IMR-90 (cell line): ENCODE measurements around the gene ABI3BP. TPM values are rescaled to one million over a fixed set of nuclear protein-coding genes. Genes with fewer than 3 reads are reported as not detected.
A peak's percentile ranks its signal among the peaks of the same experiment; 100 is the strongest.

ENCODE experiments used
- ATAC-seq: fragments of 200-7000 bp; cut with Tn5 transposase; 2 replicates; pipeline ENCODE4 v1.9.1; 2020; ENCODE audit warnings: low read depth, mild to moderate bottlenecking, moderate library complexity
- BruUV-seq: library from RNA; stranded (reverse); fragments of 400-500 nt; replicated peaks from 2 replicates; lab custom pipeline; 2021; lab: Mats Ljungman, UMichigan
- CTCF ChIA-PET: fragments of 300-600 bp; formaldehyde crosslinking; extraction: SDS; loops from one replicate; lab custom pipeline; 2021; ENCODE audit warnings: antibody characterized with exemption; lab: Yijun Ruan, JAX
- POLR2A ChIA-PET: fragments of 300-600 bp; sonication (Branson Sonifier 250); formaldehyde crosslinking; loops from one replicate; lab custom pipeline; 2022; ENCODE audit warnings: antibody characterized with exemption; ENCODE audit not compliant: unreplicated experiment; lab: Charles Lee
- DNase-seq: peaks from one replicate; pipeline ENCODE4 v3.0.0; 2013
- H2AFZ ChIP-seq: replicated peaks from 2 replicates; pipeline ENCODE3; 2013; ENCODE audit warnings: low read length, mild to moderate bottlenecking; ENCODE audit not compliant: poor library complexity
- H2AK5ac ChIP-seq: 2 replicates; pipeline ENCODE4 v1.6.1; 2013; ENCODE audit warnings: low read depth, low read length, inconsistent platforms
- H2AK9ac ChIP-seq: replicated peaks from 2 replicates; pipeline ENCODE3; 2013; ENCODE audit warnings: mild to moderate bottlenecking, low read depth, low read length, moderate library complexity; ENCODE audit not compliant: poor library complexity
- H2BK120ac ChIP-seq: 2 replicates; pipeline ENCODE4 v1.6.1; 2013; ENCODE audit warnings: low read depth, low read length, inconsistent platforms
- H2BK15ac ChIP-seq: 3 replicates; pipeline ENCODE4 v1.6.1; 2013; ENCODE audit warnings: low read depth, low read length, inconsistent platforms
- H2BK20ac ChIP-seq: 2 replicates; pipeline ENCODE4 v1.6.1; 2013; ENCODE audit warnings: low read depth, mild to moderate bottlenecking, inconsistent platforms, low read length, moderate library complexity
- H2BK5ac ChIP-seq: 2 replicates; pipeline ENCODE4 v1.6.1; 2013; ENCODE audit warnings: mild to moderate bottlenecking, low read depth, low read length, inconsistent platforms; ENCODE audit not compliant: poor library complexity, severe bottlenecking
- H3K14ac ChIP-seq: replicated peaks from 2 replicates; pipeline ENCODE4 v1.6.1; 2013; ENCODE audit warnings: low read depth, low read length, inconsistent platforms
- H3K18ac ChIP-seq: 2 replicates; pipeline ENCODE4 v1.6.1; 2013; ENCODE audit warnings: low read depth, low read length, control low read depth
- H3K23ac ChIP-seq: 2 replicates; pipeline ENCODE4 v1.6.1; 2013; ENCODE audit warnings: low read depth, low read length, inconsistent platforms
- H3K27ac ChIP-seq: 2 replicates; pipeline ENCODE4 v1.5.1; 2013; ENCODE audit warnings: mild to moderate bottlenecking, control low read depth, low read length; ENCODE audit not compliant: insufficient read depth
- H3K27me3 ChIP-seq: 2 replicates; pipeline ENCODE4 v1.6.1; 2013; ENCODE audit warnings: low read length; ENCODE audit not compliant: control insufficient read depth, insufficient read depth
- H3K36me3 ChIP-seq: 2 replicates; pipeline ENCODE4 v1.6.1; 2013; ENCODE audit warnings: low read length, mixed read lengths; ENCODE audit not compliant: control insufficient read depth, insufficient read depth
- H3K4ac ChIP-seq: 2 replicates; pipeline ENCODE4 v1.6.1; 2013; ENCODE audit warnings: low read depth, low read length, inconsistent platforms
- H3K4me1 ChIP-seq: 2 replicates; pipeline ENCODE4 v1.6.1; 2013; ENCODE audit warnings: low read length, mixed read lengths; ENCODE audit not compliant: control insufficient read depth, insufficient read depth
- H3K4me2 ChIP-seq: 2 replicates; pipeline ENCODE4 v1.6.1; 2013; ENCODE audit warnings: low read depth, mild to moderate bottlenecking, control low read depth, low read length, moderate library complexity
- H3K4me3 ChIP-seq: 2 replicates; pipeline ENCODE4 v1.5.1; 2013; ENCODE audit warnings: low read depth, mild to moderate bottlenecking, control low read depth, low read length, moderate library complexity; ENCODE audit not compliant: insufficient read depth
- H3K56ac ChIP-seq: 2 replicates; pipeline ENCODE4 v1.6.1; 2013; ENCODE audit warnings: low read length, inconsistent platforms; ENCODE audit not compliant: insufficient read depth; ENCODE audit errors: extremely low read depth
- H3K79me1 ChIP-seq, 2 experiments: 2 replicates each; pipeline ENCODE4 v1.6.1; 2013; ENCODE audit warnings: low read length in 2 of 2, inconsistent platforms in 1 of 2, low read depth in 1 of 2
- H3K9ac ChIP-seq: 2 replicates; pipeline ENCODE4 v1.6.1; 2013; ENCODE audit warnings: low read depth, low read length, control low read depth
- H3K9me1 ChIP-seq: 2 replicates; pipeline ENCODE4 v1.6.1; 2013; ENCODE audit warnings: low read length, inconsistent platforms; ENCODE audit not compliant: insufficient read depth
- H3K9me3 ChIP-seq: 2 replicates; pipeline ENCODE4 v1.6.1; 2013; ENCODE audit warnings: low read length; ENCODE audit not compliant: control insufficient read depth, insufficient read depth
- H4K20me1 ChIP-seq: 2 replicates; pipeline ENCODE4 v1.6.1; 2013; ENCODE audit warnings: low read length, inconsistent platforms; ENCODE audit not compliant: insufficient read depth
- H4K5ac ChIP-seq: 2 replicates; pipeline ENCODE4 v1.6.1; 2013; ENCODE audit warnings: mild to moderate bottlenecking, low read depth, low read length, control low read depth
- H4K8ac ChIP-seq, 2 experiments: 2 replicates each; pipeline ENCODE4 v1.6.1; 2013; ENCODE audit warnings: low read depth in 2 of 2, low read length in 2 of 2, control low read depth in 1 of 2, inconsistent platforms in 1 of 2
- H4K91ac ChIP-seq: 2 replicates; pipeline ENCODE4 v1.6.1; 2013; ENCODE audit warnings: low read depth, low read length, inconsistent platforms; ENCODE audit not compliant: insufficient read depth
- BHLHE40 ChIP-seq: fragments of 150-350 bp; IDR thresholded peaks from 2 replicates; pipeline ENCODE4 v1.6.1; 2016; ENCODE audit warnings: mild to moderate bottlenecking, low read depth, low read length
- CHD1 ChIP-seq: IDR thresholded peaks from 2 replicates; pipeline ENCODE4 v1.6.1; 2012; ENCODE audit warnings: low read depth, low read length, improper control_type of control experiment
- FOS ChIP-seq: fragments of 150-350 bp; IDR thresholded peaks from 2 replicates; pipeline ENCODE4 v1.6.1; 2016; ENCODE audit warnings: low read depth, low read length
- MAFK ChIP-seq: IDR thresholded peaks from 2 replicates; pipeline ENCODE4 v1.6.1; 2012; ENCODE audit warnings: low read depth, low read length, improper control_type of control experiment
- MAZ ChIP-seq: IDR thresholded peaks from 2 replicates; pipeline ENCODE4 v1.6.1; 2012; ENCODE audit warnings: low read depth, mild to moderate bottlenecking, low read length, improper control_type of control experiment, moderate library complexity, borderline replicate concordance
- MXI1 ChIP-seq: IDR thresholded peaks from 2 replicates; pipeline ENCODE4 v1.6.1; 2012; ENCODE audit warnings: low read depth, mild to moderate bottlenecking, low read length, moderate library complexity, borderline replicate concordance
- NFE2L2 ChIP-seq: fragments of 150-350 bp; IDR thresholded peaks from 2 replicates; pipeline ENCODE4 v1.6.1; 2016; ENCODE audit warnings: low read depth, mild to moderate bottlenecking, low read length
- POLR2A ChIP-seq: IDR thresholded peaks from 2 replicates; pipeline ENCODE4 v1.6.1; 2012; ENCODE audit warnings: mild to moderate bottlenecking, low read depth, low read length
- RAD21 ChIP-seq: IDR thresholded peaks from 2 replicates; pipeline ENCODE4 v1.6.1; 2012; ENCODE audit warnings: low read length, improper control_type of control experiment
- RCOR1 ChIP-seq: IDR thresholded peaks from 2 replicates; pipeline ENCODE4 v1.6.1; 2012; ENCODE audit warnings: mild to moderate bottlenecking, low read length, improper control_type of control experiment; ENCODE audit not compliant: insufficient replicate concordance
- RFX5 ChIP-seq: IDR thresholded peaks from 2 replicates; pipeline ENCODE4 v1.8.0; 2012; ENCODE audit warnings: low read depth, mild to moderate bottlenecking, low read length, moderate library complexity
- SMC3 ChIP-seq: fragments of 150-350 bp; IDR thresholded peaks from 2 replicates; pipeline ENCODE4 v1.6.1; 2016; ENCODE audit warnings: low read depth, mild to moderate bottlenecking, antibody characterized with exemption, low read length, moderate library complexity
- WGBS, 2 experiments: methylation state at CpG; one replicate each; pipeline versions ENCODE4 v1.1.5 to v1.1.7; 2013; ENCODE audit warnings: missing lambda C conversion rate in 2 of 2; ENCODE audit not compliant: insufficient read length in 1 of 2; ENCODE audit errors: extremely low coverage in 2 of 2; 5-methylcytosine and 5-hydroxymethylcytosine counted together
- dilution Hi-C: fragments of 300-500 bp; cut with HindIII; formaldehyde crosslinking; loops from one replicate; pipeline ENCODE4 v1.14.3; 2018; ENCODE audit warnings: low sequenced_read_pairs; ENCODE audit not compliant: unreplicated experiment
- in situ Hi-C: fragments of 300-500 bp; cut with MboI; formaldehyde crosslinking; loops from 3 replicates; pipeline ENCODE4 v1.14.3; 2019; ENCODE audit warnings: low sequenced_read_pairs, inconsistent platforms, mixed read lengths
- intact Hi-C: fragments of 100-400 bp; cut with micrococcal nuclease; formaldehyde crosslinking; loops from 2 replicates; pipeline ENCODE4 v1.10.0; 2022
- polyA plus RNA-seq, 3 experiments: library from polyadenylated mRNA; depleted of rRNA; stranded (reverse); fragments of >200 nt; gene quantifications; 2 replicates each; pipeline ENCODE4 v1.2.3, GENCODE V29; 2012; ENCODE audit warnings: low replicate concordance in 1 of 3
- total RNA-seq: library from RNA; depleted of rRNA; stranded (reverse); fragments of >200 nt; gene quantifications from 2 replicates; pipeline ENCODE4 v1.2.3, GENCODE V29; 2012
- TF ChIP-seq, protein P1 (sequence below): fragments of 150-350 bp; IDR thresholded peaks from 2 replicates; pipeline ENCODE4 v1.6.1; 2017; ENCODE audit warnings: mild to moderate bottlenecking, antibody characterized with exemption, low read length, low read depth
- TF ChIP-seq, protein P2 (sequence below): fragments of 150-350 bp; IDR thresholded peaks from 2 replicates; pipeline ENCODE4 v1.6.1; 2016; ENCODE audit warnings: low read depth, mild to moderate bottlenecking, low read length, moderate library complexity, borderline replicate concordance
- TF ChIP-seq, protein P3 (sequence below): conservative IDR thresholded peaks from 2 replicates; pipeline ENCODE4 v1.5.1; 2012; ENCODE audit warnings: mild to moderate bottlenecking, low read depth, low read length, improper control_type of control experiment

The ABI3BP gene
- total and polyA plus RNA-seq, 2 of the 4 experiments (the other 2 are of a cell fraction), result 3.0 to 26.7 TPM

DNA sequence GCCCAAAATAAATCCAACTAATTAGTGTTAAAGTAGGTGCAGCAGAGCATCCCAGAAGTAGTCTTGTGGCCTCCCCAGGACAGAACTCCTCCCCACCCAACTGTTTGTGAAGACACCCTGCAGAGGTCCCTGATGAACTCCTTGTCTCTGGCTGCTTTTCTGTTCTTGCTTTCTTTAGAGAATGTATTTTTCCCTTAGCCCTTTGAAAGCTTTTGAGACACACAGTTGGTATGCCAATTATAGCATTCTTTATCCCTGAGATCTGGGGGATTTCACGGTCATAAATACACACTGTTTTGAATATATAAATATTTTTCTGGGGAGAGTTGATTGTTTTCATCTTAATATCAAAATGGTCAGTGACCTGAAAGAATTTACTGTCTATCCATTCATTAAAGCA, 274.1 kb downstream of the ABI3BP start:
- no peak overlapping the region for H2AK5ac ChIP-seq
- H3K14ac ChIP-seq, result no peak overlapping the region
- WGBS, 2 experiments, result no CpG with 5 or more reads among the region's 1 CpG
- POLR2A ChIA-PET, result no interaction called here
- H2AFZ ChIP-seq, result no peak overlapping the region
- peaks cover 9% of the 10 kb centered on the region for H3K9me1 ChIP-seq
- no peak overlapping the region for H3K9ac ChIP-seq
- TF ChIP-seq BHLHE40, result no peak
- TF ChIP-seq RAD21, result no peak
- no peak for TF ChIP-seq MAZ
- TF ChIP-seq RCOR1, result no peak
- TF ChIP-seq, protein P1, sequence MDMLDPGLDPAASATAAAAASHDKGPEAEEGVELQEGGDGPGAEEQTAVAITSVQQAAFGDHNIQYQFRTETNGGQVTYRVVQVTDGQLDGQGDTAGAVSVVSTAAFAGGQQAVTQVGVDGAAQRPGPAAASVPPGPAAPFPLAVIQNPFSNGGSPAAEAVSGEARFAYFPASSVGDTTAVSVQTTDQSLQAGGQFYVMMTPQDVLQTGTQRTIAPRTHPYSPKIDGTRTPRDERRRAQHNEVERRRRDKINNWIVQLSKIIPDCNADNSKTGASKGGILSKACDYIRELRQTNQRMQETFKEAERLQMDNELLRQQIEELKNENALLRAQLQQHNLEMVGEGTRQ, result no peak
- no peak for TF ChIP-seq FOS
- TF ChIP-seq, protein P2, sequence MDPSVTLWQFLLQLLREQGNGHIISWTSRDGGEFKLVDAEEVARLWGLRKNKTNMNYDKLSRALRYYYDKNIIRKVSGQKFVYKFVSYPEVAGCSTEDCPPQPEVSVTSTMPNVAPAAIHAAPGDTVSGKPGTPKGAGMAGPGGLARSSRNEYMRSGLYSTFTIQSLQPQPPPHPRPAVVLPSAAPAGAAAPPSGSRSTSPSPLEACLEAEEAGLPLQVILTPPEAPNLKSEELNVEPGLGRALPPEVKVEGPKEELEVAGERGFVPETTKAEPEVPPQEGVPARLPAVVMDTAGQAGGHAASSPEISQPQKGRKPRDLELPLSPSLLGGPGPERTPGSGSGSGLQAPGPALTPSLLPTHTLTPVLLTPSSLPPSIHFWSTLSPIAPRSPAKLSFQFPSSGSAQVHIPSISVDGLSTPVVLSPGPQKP, result no peak
- no peak for TF ChIP-seq CHD1
- TF ChIP-seq MAFK, result no peak
- TF ChIP-seq MXI1, result no peak
- TF ChIP-seq RFX5, result no peak
- TF ChIP-seq, protein P3, sequence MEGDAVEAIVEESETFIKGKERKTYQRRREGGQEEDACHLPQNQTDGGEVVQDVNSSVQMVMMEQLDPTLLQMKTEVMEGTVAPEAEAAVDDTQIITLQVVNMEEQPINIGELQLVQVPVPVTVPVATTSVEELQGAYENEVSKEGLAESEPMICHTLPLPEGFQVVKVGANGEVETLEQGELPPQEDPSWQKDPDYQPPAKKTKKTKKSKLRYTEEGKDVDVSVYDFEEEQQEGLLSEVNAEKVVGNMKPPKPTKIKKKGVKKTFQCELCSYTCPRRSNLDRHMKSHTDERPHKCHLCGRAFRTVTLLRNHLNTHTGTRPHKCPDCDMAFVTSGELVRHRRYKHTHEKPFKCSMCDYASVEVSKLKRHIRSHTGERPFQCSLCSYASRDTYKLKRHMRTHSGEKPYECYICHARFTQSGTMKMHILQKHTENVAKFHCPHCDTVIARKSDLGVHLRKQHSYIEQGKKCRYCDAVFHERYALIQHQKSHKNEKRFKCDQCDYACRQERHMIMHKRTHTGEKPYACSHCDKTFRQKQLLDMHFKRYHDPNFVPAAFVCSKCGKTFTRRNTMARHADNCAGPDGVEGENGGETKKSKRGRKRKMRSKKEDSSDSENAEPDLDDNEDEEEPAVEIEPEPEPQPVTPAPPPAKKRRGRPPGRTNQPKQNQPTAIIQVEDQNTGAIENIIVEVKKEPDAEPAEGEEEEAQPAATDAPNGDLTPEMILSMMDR, result no peak
- no peak for TF ChIP-seq POLR2A
- no peak for TF ChIP-seq NFE2L2
- no peak for TF ChIP-seq SMC3
- H3K4me2 ChIP-seq, result peak overlapping the region; percentile 67; the same call in 1 of the 2 replicates
- no peak overlapping the region for H3K27ac ChIP-seq
- no peaks in the 10 kb centered on the region for H3K27me3 ChIP-seq
- H3K4me3 ChIP-seq, result no peak overlapping the region
- no peak overlapping the region for H2AK9ac ChIP-seq
- H2BK20ac ChIP-seq, result no peak overlapping the region
- H4K91ac ChIP-seq, result no peak overlapping the region
- intact Hi-C loops (loop anchor here (10.0 kb wide), 1 partner anchor 334 kb away; no protein-coding TSS in a partner anchor), in situ Hi-C loops (no loop called here), dilution Hi-C loops (no loop called here)
- peaks cover 51% of the 10 kb centered on the region for H4K20me1 ChIP-seq
- peaks cover 28% of the 10 kb centered on the region for H3K36me3 ChIP-seq
- H4K5ac ChIP-seq, result no peak overlapping the region
- H3K9me3 ChIP-seq, result no peaks in the 10 kb centered on the region
- no peak overlapping the region for H3K18ac ChIP-seq
- no peak overlapping the region for H2BK15ac ChIP-seq
- H2BK5ac ChIP-seq, result no peak overlapping the region
- CTCF ChIA-PET, result no interaction called here
- H2BK120ac ChIP-seq, result no peak overlapping the region
- H3K56ac ChIP-seq, result no peak overlapping the region
- no TSS peak for BruUV-seq
- ATAC-seq (peak; percentile 48), DNase-seq (peak; percentile 10)
- no peak overlapping the region for H3K4ac ChIP-seq
- no peak overlapping the region for H4K8ac ChIP-seq
- H3K23ac ChIP-seq, result no peak overlapping the region
- H3K4me1 ChIP-seq, result peaks cover 5% of the 10 kb centered on the region; the same call in 1 of the 2 replicates
- H3K79me1 ChIP-seq, result peaks cover 9 to 48% of the 10 kb centered on the region in 2 experiments
